Measurements from ENCODE around the gene NAT9. TPM values are rescaled to one million over a fixed set of nuclear protein-coding genes. Genes with fewer than 3 reads are reported as not detected.

NAT9 gene
- total and polyA plus RNA-seq, 2 donors (not counting 1 experiment from before 2014, with no cell fraction given) = 66.6 to 73.6 TPM

DNA sequence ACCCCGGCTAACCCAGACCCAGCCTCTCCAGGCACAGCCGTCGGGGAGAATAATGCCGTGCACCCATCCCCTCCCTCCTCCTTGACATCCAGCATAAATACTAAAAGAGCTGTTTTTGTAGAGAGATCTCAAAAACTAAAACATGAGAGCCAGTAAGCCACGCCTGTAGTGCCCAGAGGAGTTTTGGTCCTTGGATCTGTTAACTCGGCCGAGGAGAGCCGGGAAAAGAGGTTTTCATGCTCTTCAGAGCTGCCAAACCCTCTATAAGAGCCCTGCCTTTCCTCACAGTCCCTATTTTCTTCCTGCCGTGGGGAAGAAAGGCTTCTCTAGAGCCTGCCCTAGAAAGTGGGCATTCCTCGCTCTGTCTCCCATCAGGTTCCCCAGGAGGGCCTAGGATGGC is 30.2 kb upstream of the NAT9 start:
- CTCF ChIA-PET = no interaction called here
- no peak overlapping the region for H3K27ac Mint-ChIP-seq
- no peak for TF ChIP-seq EZH2 (IDR thresholded peaks at IDR 0.05; ENCODE audit: borderline replicate concordance, insufficient read depth, low read depth, low read length, poor library complexity, severe bottlenecking)
- TF ChIP-seq, protein P1, sequence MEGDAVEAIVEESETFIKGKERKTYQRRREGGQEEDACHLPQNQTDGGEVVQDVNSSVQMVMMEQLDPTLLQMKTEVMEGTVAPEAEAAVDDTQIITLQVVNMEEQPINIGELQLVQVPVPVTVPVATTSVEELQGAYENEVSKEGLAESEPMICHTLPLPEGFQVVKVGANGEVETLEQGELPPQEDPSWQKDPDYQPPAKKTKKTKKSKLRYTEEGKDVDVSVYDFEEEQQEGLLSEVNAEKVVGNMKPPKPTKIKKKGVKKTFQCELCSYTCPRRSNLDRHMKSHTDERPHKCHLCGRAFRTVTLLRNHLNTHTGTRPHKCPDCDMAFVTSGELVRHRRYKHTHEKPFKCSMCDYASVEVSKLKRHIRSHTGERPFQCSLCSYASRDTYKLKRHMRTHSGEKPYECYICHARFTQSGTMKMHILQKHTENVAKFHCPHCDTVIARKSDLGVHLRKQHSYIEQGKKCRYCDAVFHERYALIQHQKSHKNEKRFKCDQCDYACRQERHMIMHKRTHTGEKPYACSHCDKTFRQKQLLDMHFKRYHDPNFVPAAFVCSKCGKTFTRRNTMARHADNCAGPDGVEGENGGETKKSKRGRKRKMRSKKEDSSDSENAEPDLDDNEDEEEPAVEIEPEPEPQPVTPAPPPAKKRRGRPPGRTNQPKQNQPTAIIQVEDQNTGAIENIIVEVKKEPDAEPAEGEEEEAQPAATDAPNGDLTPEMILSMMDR (IDR thresholded peaks at IDR 0.05) = no peak
- Histone ChIP-seq H3K36me3 (replicated peaks in 1 of 2; ENCODE audit: control extremely low read depth in 1 of 2, control insufficient read depth in 1 of 2, extremely low read depth in 1 of 2, insufficient read depth in 2 of 2, low read length in 1 of 2) (peaks cover 0 to 8% of the 10 kb centered on the region in 2 experiments), H4K20me1 (ENCODE audit: control insufficient read depth, insufficient read depth, low read length, poor library complexity, severe bottlenecking) (no peaks in the 10 kb centered on the region), H3K79me2 (ENCODE audit: control insufficient read depth, insufficient read depth, low read length) (no peaks in the 10 kb centered on the region), H3K4me3 (ENCODE audit: control extremely low read depth in 1 of 5, extremely low read depth in 1 of 5, insufficient read depth in 1 of 5, low read depth in 2 of 5, low read length in 4 of 5) (no peak overlapping the region), H3K9me3 (ENCODE audit: control extremely low read depth in 1 of 3, control insufficient read depth in 2 of 3, insufficient read depth in 1 of 3, low read length in 2 of 3) (no peaks in the 10 kb centered on the region), H3K4me2 (replicated peaks; ENCODE audit: low read depth, low read length, poor library complexity, severe bottlenecking) (no peak overlapping the region), H3K4me1 (ENCODE audit: control insufficient read depth in 2 of 2, insufficient read depth in 2 of 2, low read length in 2 of 2) (no peaks in the 10 kb centered on the region), H2AFZ (ENCODE audit: insufficient read depth, low read depth, low read length, poor library complexity, severe bottlenecking) (no peak overlapping the region), H3K9ac (ENCODE audit: low read length) (no peak overlapping the region), H3K27me3 (replicated peaks in 1 of 4; ENCODE audit: control extremely low read depth in 1 of 4, control insufficient read depth in 3 of 4, insufficient read depth in 4 of 4, low read length in 3 of 4) (no peaks in the 10 kb centered on the region), H3K27ac (ENCODE audit: low read length in 2 of 2) (no peak overlapping the region)
- WGBS (ENCODE audit: insufficient coverage) = 95% methylated on average over 4 of the region's 10 CpGs
- no peak overlapping the region for H3K4me3 Mint-ChIP-seq
- H3K4me1 Mint-ChIP-seq = no peaks in the 10 kb centered on the region
- intact Hi-C loops (cut with micrococcal nuclease) = no loop called here
- ATAC-seq (ENCODE audit: low read depth) (no peak), DNase-seq (no peak)
- no peaks in the 10 kb centered on the region for H3K9me3 Mint-ChIP-seq (ENCODE audit: insufficient read depth)
- POLR2A ChIA-PET = no interaction called here
- H3K27me3 Mint-ChIP-seq = no peaks in the 10 kb centered on the region

DNA sequence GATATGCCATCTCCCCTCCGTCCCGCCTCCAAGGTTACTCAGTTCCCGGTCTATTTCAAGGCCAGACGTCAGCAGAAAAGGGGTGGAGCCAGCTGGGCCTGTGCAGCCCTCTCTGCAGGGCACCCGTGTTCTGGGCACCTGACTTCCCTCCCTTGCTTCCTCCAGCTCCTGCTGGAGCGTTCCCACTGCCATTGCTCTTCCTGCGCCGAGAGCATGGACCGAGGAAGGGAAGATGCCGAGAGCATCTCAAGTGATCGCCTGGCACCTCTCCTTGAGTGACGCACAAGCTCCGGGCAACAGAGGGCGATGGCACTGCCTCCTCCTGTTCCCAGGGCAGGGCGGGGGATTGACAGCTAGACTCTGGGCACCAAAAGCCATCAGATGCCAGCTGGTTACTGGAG is 29.4 kb upstream of the NAT9 start:
- TF ChIP-seq, protein P1 (IDR thresholded peaks at IDR 0.05) = no peak
- TF ChIP-seq EZH2 (IDR thresholded peaks at IDR 0.05; ENCODE audit: borderline replicate concordance, insufficient read depth, low read depth, low read length, poor library complexity, severe bottlenecking) = no peak
- no peak overlapping the region for H3K9ac ChIP-seq (ENCODE audit: low read length)
- H3K4me3 Mint-ChIP-seq = no peak overlapping the region
- peaks cover 0 to 8% of the 10 kb centered on the region in 2 experiments for H3K36me3 ChIP-seq (replicated peaks in 1 of 2; ENCODE audit: control extremely low read depth in 1 of 2, control insufficient read depth in 1 of 2, extremely low read depth in 1 of 2, insufficient read depth in 2 of 2, low read length in 1 of 2)
- no peak overlapping the region for H3K4me3 ChIP-seq (ENCODE audit: control extremely low read depth in 1 of 5, extremely low read depth in 1 of 5, insufficient read depth in 1 of 5, low read depth in 2 of 5, low read length in 4 of 5)
- no peak overlapping the region for H3K4me2 ChIP-seq (replicated peaks; ENCODE audit: low read depth, low read length, poor library complexity, severe bottlenecking)
- no peaks in the 10 kb centered on the region for H3K79me2 ChIP-seq (ENCODE audit: control insufficient read depth, insufficient read depth, low read length)
- ATAC-seq (ENCODE audit: low read depth) = no peak
- H2AFZ ChIP-seq (ENCODE audit: insufficient read depth, low read depth, low read length, poor library complexity, severe bottlenecking) = no peak overlapping the region
- POLR2A ChIA-PET = no interaction called here
- intact Hi-C loops (cut with micrococcal nuclease) = no loop called here
- no peaks in the 10 kb centered on the region for H3K27me3 ChIP-seq (replicated peaks in 1 of 4; ENCODE audit: control extremely low read depth in 1 of 4, control insufficient read depth in 3 of 4, insufficient read depth in 4 of 4, low read length in 3 of 4)
- no peaks in the 10 kb centered on the region for H3K27me3 Mint-ChIP-seq
- DNase-seq = no peak
- CTCF ChIA-PET = no interaction called here
- 92% methylated on average over 15 of the region's 15 CpGs for WGBS (ENCODE audit: insufficient coverage)
- H3K27ac ChIP-seq (ENCODE audit: low read length in 2 of 2) = no peak overlapping the region
- H3K9me3 Mint-ChIP-seq (ENCODE audit: insufficient read depth) = no peaks in the 10 kb centered on the region
- no peak overlapping the region for H3K27ac Mint-ChIP-seq
- no peaks in the 10 kb centered on the region for H3K9me3 ChIP-seq (ENCODE audit: control extremely low read depth in 1 of 3, control insufficient read depth in 2 of 3, insufficient read depth in 1 of 3, low read length in 2 of 3)
- H4K20me1 ChIP-seq (ENCODE audit: control insufficient read depth, insufficient read depth, low read length, poor library complexity, severe bottlenecking) = no peaks in the 10 kb centered on the region
- H3K4me1 ChIP-seq (ENCODE audit: control insufficient read depth in 2 of 2, insufficient read depth in 2 of 2, low read length in 2 of 2) = no peaks in the 10 kb centered on the region
- H3K4me1 Mint-ChIP-seq = no peaks in the 10 kb centered on the region

Data from B cell (primary cell).